ENCODE results near the gene BRIP1. TPM values are rescaled to one million over a fixed set of nuclear protein-coding genes. Genes with fewer than 3 reads are reported as not detected.

The BRIP1 gene
- total and polyA plus RNA-seq, 2 experiments from 2014 or later = 2.2 to 4.0 TPM

GRCh38 chr17:61644800-61645774, 218.2 kb downstream of the BRIP1 start:
- H3K9me2 ChIP-seq (ENCODE audit: insufficient read depth) = no peaks in the 10 kb centered on the region
- no peaks in the 10 kb centered on the region for H3K9me3 ChIP-seq (ENCODE audit: low read depth)
- H2AFZ ChIP-seq = no peak overlapping the region
- H3K4me1 ChIP-seq (ENCODE audit: insufficient read depth) = peaks cover 18% of the 10 kb centered on the region
- H3K79me2 ChIP-seq (ENCODE audit: insufficient read depth) = no peaks in the 10 kb centered on the region
- H3K9ac ChIP-seq = no peak overlapping the region
- no peak for DNase-seq
- H4K20me1 ChIP-seq (ENCODE audit: insufficient read depth) = no peaks in the 10 kb centered on the region
- H3K27ac ChIP-seq = no peak overlapping the region
- WGBS, 2 experiments (ENCODE audit: low coverage in 1 of 2, low lambda C conversion rate in 2 of 2, missing lambda C conversion rate in 2 of 2) = 85 to 92% methylated on average over 2 of the region's 2 CpGs
- H3K4me2 ChIP-seq (ENCODE audit: unreplicated experiment) = no peak overlapping the region
- in situ Hi-C loops (cut with MboI) = loop anchor here (25.0 kb wide), 1 partner anchor 467 kb away; no protein-coding TSS in a partner anchor
- no peaks in the 10 kb centered on the region for H3K36me3 ChIP-seq (ENCODE audit: low read depth)
- no peaks in the 10 kb centered on the region for H3K27me3 ChIP-seq (replicated peaks; ENCODE audit: insufficient read depth)
- H3K4me3 ChIP-seq = no peak overlapping the region
- TF ChIP-seq EZH2 (IDR thresholded peaks at IDR 0.05; ENCODE audit: insufficient read depth, poor library complexity, severe bottlenecking) (no peak), EZH2phosphoT487 (IDR thresholded peaks at IDR 0.05; ENCODE audit: insufficient read depth, low read depth) (no peak)
- peaks cover 7% of the 10 kb centered on the region; the same call in 1 of the 2 replicates for H3F3A ChIP-seq (ENCODE audit: insufficient read depth)

GRCh38 chr17:61642768-61643167, 220.6 kb downstream of the BRIP1 start:
- no peak overlapping the region for H2AFZ ChIP-seq
- no peak overlapping the region for H3K4me2 ChIP-seq (ENCODE audit: unreplicated experiment)
- H3K27me3 ChIP-seq (replicated peaks; ENCODE audit: insufficient read depth) = no peaks in the 10 kb centered on the region
- H3K9me3 ChIP-seq (ENCODE audit: low read depth) = no peaks in the 10 kb centered on the region
- TF ChIP-seq EZH2phosphoT487 (IDR thresholded peaks at IDR 0.05; ENCODE audit: insufficient read depth, low read depth) = no peak
- no peak for TF ChIP-seq EZH2 (IDR thresholded peaks at IDR 0.05; ENCODE audit: insufficient read depth, poor library complexity, severe bottlenecking)
- no peaks in the 10 kb centered on the region for H4K20me1 ChIP-seq (ENCODE audit: insufficient read depth)
- H3K79me2 ChIP-seq (ENCODE audit: insufficient read depth) = no peaks in the 10 kb centered on the region
- 58 to 61% methylated on average over 2 of the region's 2 CpGs for WGBS, 2 experiments (ENCODE audit: low coverage in 1 of 2, low lambda C conversion rate in 2 of 2, missing lambda C conversion rate in 2 of 2)
- H3K36me3 ChIP-seq (ENCODE audit: low read depth) = no peaks in the 10 kb centered on the region
- in situ Hi-C loops (cut with MboI) = loop anchor here (25.0 kb wide), 1 partner anchor 470 kb away; no protein-coding TSS in a partner anchor
- H3F3A ChIP-seq (ENCODE audit: insufficient read depth) = peaks cover 7% of the 10 kb centered on the region; the same call in 1 of the 2 replicates
- DNase-seq = no peak
- H3K4me3 ChIP-seq = no peak overlapping the region
- peaks cover 18% of the 10 kb centered on the region for H3K4me1 ChIP-seq (ENCODE audit: insufficient read depth)
- H3K9ac ChIP-seq = no peak overlapping the region
- H3K9me2 ChIP-seq (ENCODE audit: insufficient read depth) = no peaks in the 10 kb centered on the region
- no peak overlapping the region for H3K27ac ChIP-seq

GRCh38 chr17:61641715-61642114, 221.6 kb downstream of the BRIP1 start:
- Histone ChIP-seq H3K9me2 (ENCODE audit: insufficient read depth) (no peaks in the 10 kb centered on the region), H3K36me3 (ENCODE audit: low read depth) (no peaks in the 10 kb centered on the region), H3F3A (ENCODE audit: insufficient read depth) (peaks cover 4% of the 10 kb centered on the region; the same call in 1 of the 2 replicates), H3K27me3 (replicated peaks; ENCODE audit: insufficient read depth) (no peaks in the 10 kb centered on the region), H3K9ac (no peak overlapping the region), H3K9me3 (ENCODE audit: low read depth) (no peaks in the 10 kb centered on the region), H3K79me2 (ENCODE audit: insufficient read depth) (no peaks in the 10 kb centered on the region), H4K20me1 (ENCODE audit: insufficient read depth) (no peaks in the 10 kb centered on the region), H3K4me1 (ENCODE audit: insufficient read depth) (peaks cover 10% of the 10 kb centered on the region), H2AFZ (no peak overlapping the region), H3K4me2 (ENCODE audit: unreplicated experiment) (no peak overlapping the region), H3K4me3 (no peak overlapping the region), H3K27ac (no peak overlapping the region)
- WGBS, 2 experiments (ENCODE audit: low coverage in 1 of 2, low lambda C conversion rate in 2 of 2, missing lambda C conversion rate in 2 of 2) = 68 to 69% methylated on average over 1 of the region's 1 CpG
- TF ChIP-seq EZH2 (IDR thresholded peaks at IDR 0.05; ENCODE audit: insufficient read depth, poor library complexity, severe bottlenecking) (no peak), EZH2phosphoT487 (IDR thresholded peaks at IDR 0.05; ENCODE audit: insufficient read depth, low read depth) (no peak)
- in situ Hi-C loops (cut with MboI) = loop anchor here (25.0 kb wide), 1 partner anchor 471 kb away; no protein-coding TSS in a partner anchor
- no peak for DNase-seq

- WGBS, 2 experiments (ENCODE audit: low coverage in 1 of 2, low lambda C conversion rate in 2 of 2, missing lambda C conversion rate in 2 of 2) = 79 to 88% methylated on average over 6 of the region's 6 CpGs
These were observed 222.2 kb downstream of the BRIP1 start for GRCh38 chr17:61641084-61641483.

More at GRCh38 chr17:61641084-61641483, 222.2 kb downstream of the BRIP1 start:
- H4K20me1 ChIP-seq (ENCODE audit: insufficient read depth) = no peaks in the 10 kb centered on the region
- no peak overlapping the region for H3K9ac ChIP-seq
- no peak overlapping the region for H3K4me2 ChIP-seq (ENCODE audit: unreplicated experiment)
- H2AFZ ChIP-seq = no peak overlapping the region
- H3K4me3 ChIP-seq = no peak overlapping the region
- H3K36me3 ChIP-seq (ENCODE audit: low read depth) = no peaks in the 10 kb centered on the region
- no peaks in the 10 kb centered on the region for H3K9me2 ChIP-seq (ENCODE audit: insufficient read depth)
- H3K27me3 ChIP-seq (replicated peaks; ENCODE audit: insufficient read depth) = no peaks in the 10 kb centered on the region
- H3K4me1 ChIP-seq (ENCODE audit: insufficient read depth) = peaks cover 4% of the 10 kb centered on the region; the same call in 1 of the 2 replicates
- no peaks in the 10 kb centered on the region for H3K9me3 ChIP-seq (ENCODE audit: low read depth)
- DNase-seq = no peak
- H3F3A ChIP-seq (ENCODE audit: insufficient read depth) = no peaks in the 10 kb centered on the region
- in situ Hi-C loops (cut with MboI) = loop anchor here (25.0 kb wide), 1 partner anchor 471 kb away; no protein-coding TSS in a partner anchor
- no peaks in the 10 kb centered on the region for H3K79me2 ChIP-seq (ENCODE audit: insufficient read depth)
- H3K27ac ChIP-seq = no peak overlapping the region
- TF ChIP-seq EZH2phosphoT487 (IDR thresholded peaks at IDR 0.05; ENCODE audit: insufficient read depth, low read depth) = no peak
- no peak for TF ChIP-seq EZH2 (IDR thresholded peaks at IDR 0.05; ENCODE audit: insufficient read depth, poor library complexity, severe bottlenecking)

All from GM23248 (cell line).